NCI-H2227 (cell line): Measurements from ENCODE around the gene UGT1A6.

ENCODE experiments used
- DNase-seq: peaks from one replicate; lab custom pipeline; 2025; ENCODE audit not compliant: unreplicated experiment; lab: John Stamatoyannopoulos, UW

Gene UGT1A6

GRCh38 chr2:233817995-233818638, 125.4 kb downstream of the UGT1A6 start:
- DNase-seq, result no peak

GRCh38 chr2:233818639-233819621, 126.2 kb downstream of the UGT1A6 start:
- no peak for DNase-seq

- no peak for DNase-seq
These were observed 127.4 kb downstream of the UGT1A6 start for GRCh38 chr2:233819884-233820773.

GRCh38 chr2:233820774-233821105, 128.1 kb downstream of the UGT1A6 start:
- DNase-seq, result no peak

- no peak for DNase-seq
These were observed 128.5 kb downstream of the UGT1A6 start for GRCh38 chr2:233821196-233821595.

- no peak for DNase-seq
These were observed 129.0 kb downstream of the UGT1A6 start for GRCh38 chr2:233821709-233822100.

GRCh38 chr2:233822101-233822771, 129.5 kb downstream of the UGT1A6 start:
- no peak for DNase-seq
